ENCODE results near the gene SYTL4.
"Not testable (repeated sequence)": the region's sequence is repeated elsewhere in the genome, so short reads cannot be mapped to it uniquely, and the experiment has no call there.

The SYTL4 gene

GRCh38 chrX:100731441-100732281 is at the start of gene SYTL4:
TSS of gene SYTL4 (minus strand) at chrX:100732121. CDS start at chrX:100702037, 30,084 bp downstream.
- DNase-seq, result peak; percentile 22

- DNase-seq, result not testable (repeated sequence)
Observed at GRCh38 chrX:100769439-100769838, 37.5 kb upstream of the SYTL4 start.

- peak; percentile 80 for DNase-seq
Observed at GRCh38 chrX:100768679-100769338, 36.9 kb upstream of the SYTL4 start.

GRCh38 chrX:100750883-100751282 is 19.0 kb upstream of the SYTL4 start:
- DNase-seq, result no peak

GRCh38 chrX:100748108-100748507 is 16.2 kb upstream of the SYTL4 start:
- no peak for DNase-seq

GRCh38 chrX:100747703-100748102 is 15.8 kb upstream of the SYTL4 start:
- no peak for DNase-seq

GRCh38 chrX:100747090-100747489 is 15.2 kb upstream of the SYTL4 start:
- no peak for DNase-seq

- no peak for DNase-seq
Observed at GRCh38 chrX:100745806-100746537, 14.1 kb upstream of the SYTL4 start.

GRCh38 chrX:100745205-100745604 is 13.3 kb upstream of the SYTL4 start:
- no peak for DNase-seq

GRCh38 chrX:100743009-100743607 is 11.2 kb upstream of the SYTL4 start:
- DNase-seq, result no peak

- not testable (repeated sequence) for DNase-seq
Observed at GRCh38 chrX:100724006-100724405, 7.9 kb downstream of the SYTL4 start.

- DNase-seq, result no peak
Observed at GRCh38 chrX:100721328-100721727, 10.6 kb downstream of the SYTL4 start.

GRCh38 chrX:100720301-100720700 is 11.6 kb downstream of the SYTL4 start:
- DNase-seq, result no peak

GRCh38 chrX:100719139-100719538 is 12.8 kb downstream of the SYTL4 start:
- no peak for DNase-seq

- DNase-seq, result no peak
Observed at GRCh38 chrX:100717363-100717762, 14.6 kb downstream of the SYTL4 start.

- no peak for DNase-seq
Observed at GRCh38 chrX:100710816-100711215, 21.1 kb downstream of the SYTL4 start.

GRCh38 chrX:100704581-100705203 is 27.2 kb downstream of the SYTL4 start:
- no peak for DNase-seq

- no peak for DNase-seq
Observed at GRCh38 chrX:100700809-100701208, 31.1 kb downstream of the SYTL4 start.

GRCh38 chrX:100698551-100698950 is 33.4 kb downstream of the SYTL4 start:
- DNase-seq, result no peak

GRCh38 chrX:100696699-100697351 is 35.1 kb downstream of the SYTL4 start:
- DNase-seq, result no peak

GRCh38 chrX:100695991-100696390 is 35.9 kb downstream of the SYTL4 start:
- no peak for DNase-seq

- no peak for DNase-seq
Observed at GRCh38 chrX:100695302-100695701, 36.6 kb downstream of the SYTL4 start.

Data from femur (tissue), 1 donor.